Measurements from ENCODE around the gene CTAG2. TPM values are rescaled to one million over a fixed set of nuclear protein-coding genes. Genes with fewer than 3 reads are reported as not detected.

CTAG2 gene
- polyA plus RNA-seq, 1 donor, result not detected

Other genes with a start within 250 kb of the CTAG2 start
- 13.1 TPM for gene DNASE1L1, start 244.3 kb downstream of the CTAG2 start, polyA plus RNA-seq (ENCODE audit: insufficient read length)
- 39.1 TPM for gene TAFAZZIN, start 242.0 kb downstream of the CTAG2 start, polyA plus RNA-seq (ENCODE audit: insufficient read length)
- gene ATP6AP1, start 224.9 kb downstream of the CTAG2 start, polyA plus RNA-seq (ENCODE audit: insufficient read length), result 140 TPM
- gene GDI1, start 216.4 kb downstream of the CTAG2 start, polyA plus RNA-seq (ENCODE audit: insufficient read length), result 126 TPM
- 49.6 TPM for gene FAM50A, start 209.4 kb downstream of the CTAG2 start, polyA plus RNA-seq (ENCODE audit: insufficient read length)
- 60.5 TPM for gene PLXNA3, start 195.3 kb downstream of the CTAG2 start, polyA plus RNA-seq (ENCODE audit: insufficient read length)
- gene LAGE3, start 174.3 kb downstream of the CTAG2 start, polyA plus RNA-seq (ENCODE audit: insufficient read length), result 8.9 TPM
- gene UBL4A, start 167.0 kb downstream of the CTAG2 start, polyA plus RNA-seq (ENCODE audit: insufficient read length), result 24.5 TPM
- 15.2 TPM for gene SLC10A3, start 162.9 kb downstream of the CTAG2 start, polyA plus RNA-seq (ENCODE audit: insufficient read length)
- gene FAM3A, start 137.3 kb downstream of the CTAG2 start, polyA plus RNA-seq (ENCODE audit: insufficient read length), result 28.7 TPM
- 41.7 TPM for gene G6PD, start 106.7 kb downstream of the CTAG2 start, polyA plus RNA-seq (ENCODE audit: insufficient read length)
- gene IKBKG, start 106.0 kb downstream of the CTAG2 start, polyA plus RNA-seq (ENCODE audit: insufficient read length), result 14.0 TPM
- gene CTAG1A, start 68.4 kb downstream of the CTAG2 start, polyA plus RNA-seq (ENCODE audit: insufficient read length), result not detected
- gene CTAG1B, start 34.3 kb downstream of the CTAG2 start, polyA plus RNA-seq (ENCODE audit: insufficient read length), result not detected
- 2.5 TPM for gene GAB3, start 97.5 kb upstream of the CTAG2 start, polyA plus RNA-seq (ENCODE audit: insufficient read length)
- 75.6 TPM for gene DKC1, start 109.3 kb upstream of the CTAG2 start, polyA plus RNA-seq (ENCODE audit: insufficient read length)
- 40.7 TPM for gene MPP1, start 151.9 kb upstream of the CTAG2 start, polyA plus RNA-seq (ENCODE audit: insufficient read length)
- gene SMIM9, start 181.1 kb upstream of the CTAG2 start, polyA plus RNA-seq (ENCODE audit: insufficient read length), result not detected
- gene F8A1, start 232.8 kb upstream of the CTAG2 start, polyA plus RNA-seq (ENCODE audit: insufficient read length), result 26.1 TPM